LNCAP (cell line): ENCODE data around the gene NAV2.

ENCODE experiments used
- CTCF ChIP-seq: fragments of 450-650 bp; IDR thresholded peaks from 2 replicates; pipeline ENCODE4 v1.5.1; 2017; ENCODE audit warnings: mild to moderate bottlenecking

NAV2 gene

GRCh38 chr11:19813158-19813879 is 100.7 kb downstream of the NAV2 start:
- no peak for TF ChIP-seq CTCF

DNA sequence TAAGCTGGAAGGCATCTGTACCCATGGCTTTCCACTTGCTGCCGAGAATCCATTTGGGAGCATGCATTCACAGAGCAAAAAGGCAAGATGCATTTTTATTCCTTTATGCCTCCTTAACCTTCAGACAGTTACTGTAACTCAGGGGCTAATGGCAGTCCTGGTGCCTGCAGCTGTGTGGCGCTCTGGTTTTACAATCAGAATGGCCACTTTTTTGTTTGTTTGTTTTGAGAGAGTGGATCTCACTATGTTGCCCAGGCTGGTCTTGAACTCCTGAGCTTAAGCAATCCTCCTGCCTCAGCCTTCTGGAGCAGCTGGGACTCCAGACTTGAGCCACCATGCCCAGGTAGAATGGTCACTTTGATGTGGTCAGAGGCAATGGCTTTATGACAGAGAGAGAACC is 101.8 kb downstream of the NAV2 start:
- no peak; the same call in 1 of the 2 replicates for TF ChIP-seq CTCF

GRCh38 chr11:19816040-19816439 is 103.4 kb downstream of the NAV2 start:
- TF ChIP-seq CTCF, result no peak

DNA sequence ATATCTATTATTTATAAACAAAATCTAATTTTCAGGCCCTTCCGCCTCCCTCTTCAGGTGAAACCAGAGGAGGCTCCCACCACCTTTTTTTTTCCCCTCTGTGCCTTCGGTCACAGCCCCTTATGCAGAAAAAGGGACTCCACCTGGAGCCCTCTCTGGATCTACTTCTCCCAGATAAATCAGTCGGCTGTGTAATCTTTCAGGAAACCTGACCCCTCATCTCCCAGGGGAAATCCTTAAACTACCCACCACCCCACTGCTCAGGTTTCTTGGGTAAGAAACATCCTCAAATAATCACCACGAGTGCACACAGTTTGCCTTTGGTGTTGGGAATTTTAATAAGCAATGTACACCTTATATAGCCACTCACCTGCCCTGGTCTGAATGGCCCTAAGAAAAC is 104.2 kb downstream of the NAV2 start:
- TF ChIP-seq CTCF, result no peak

DNA sequence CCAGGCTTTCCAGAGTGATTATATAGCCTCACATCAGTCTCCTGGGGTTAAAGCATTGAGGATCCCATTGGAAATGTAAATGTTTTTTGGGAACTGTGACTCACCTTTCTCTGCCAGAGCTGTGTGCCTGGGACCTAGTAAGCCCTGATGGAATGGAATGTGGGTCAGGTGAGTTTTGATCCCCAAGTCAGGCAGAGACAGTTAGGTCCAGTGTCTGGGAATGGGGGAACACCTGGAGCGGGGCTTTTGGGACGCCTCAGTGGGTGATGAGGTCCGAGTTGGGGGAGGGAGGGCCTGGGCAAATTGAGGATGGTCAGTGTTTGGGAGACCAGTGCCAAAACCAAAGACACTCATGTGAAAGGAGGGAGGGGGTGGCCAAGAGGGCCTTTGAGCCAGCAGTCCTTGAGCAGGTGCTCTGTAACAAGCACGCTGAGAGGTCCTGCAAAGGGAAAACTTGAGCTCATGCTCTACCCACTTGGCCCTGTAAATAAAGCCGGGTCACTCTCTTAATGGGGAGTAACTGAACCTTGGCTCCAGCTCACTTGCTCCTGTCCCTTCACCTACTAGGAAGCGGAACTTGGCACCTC is 104.7 kb downstream of the NAV2 start:
- no peak for TF ChIP-seq CTCF

- TF ChIP-seq CTCF, result no peak
These were observed 105.2 kb downstream of the NAV2 start for GRCh38 chr11:19817870-19818269.

GRCh38 chr11:19818619-19819018 is 106.0 kb downstream of the NAV2 start:
- TF ChIP-seq CTCF, result no peak
